DND-41 (cell line): ENCODE measurements around the gene XYLT1.
A peak's percentile ranks its signal among the peaks of the same experiment; 100 is the strongest.

Experiments
- ATAC-seq: fragments of 200-7000 bp; cut with Tn5 transposase; 3 replicates; pipeline ENCODE4 v1.9.1; 2021; ENCODE audit warnings: low read depth; ENCODE audit not compliant: insufficient read depth
- DNase-seq: peaks from one replicate; pipeline ENCODE4 v3.0.0-alpha.2; 2020
- H2AFZ ChIP-seq: 2 replicates; pipeline ENCODE4 v1.6.0; 2012; ENCODE audit warnings: low read depth, low read length
- H3K27ac ChIP-seq: 2 replicates; pipeline ENCODE4 v1.5.1; 2012; ENCODE audit warnings: low read length, inconsistent platforms
- H3K27me3 ChIP-seq: fragments of 200-600 bp; sonication (generic); 2 replicates; pipeline ENCODE4 v1.6.0; 2012; ENCODE audit warnings: low read length, mild to moderate bottlenecking, inconsistent platforms; ENCODE audit not compliant: insufficient read depth, poor library complexity
- H3K36me3 ChIP-seq: 2 replicates; pipeline ENCODE4 v1.5.1; 2012; ENCODE audit warnings: low read length, inconsistent platforms; ENCODE audit not compliant: insufficient read depth
- H3K4me1 ChIP-seq: 2 replicates; pipeline ENCODE4 v1.5.1; 2012; ENCODE audit warnings: mild to moderate bottlenecking, low read length; ENCODE audit not compliant: insufficient read depth
- H3K4me2 ChIP-seq: 2 replicates; pipeline ENCODE4 v1.6.0; 2012; ENCODE audit warnings: mild to moderate bottlenecking, moderate library complexity, low read length, inconsistent platforms; ENCODE audit not compliant: insufficient read depth
- H3K4me3 ChIP-seq, 2 experiments: fragments of 200-600 bp in 1 of 2; shearing (Covaris generic) in 1 of 2; 2 replicates each; pipeline ENCODE4 v1.5.1; 2012 to 2016; ENCODE audit warnings: inconsistent platforms in 2 of 2, low read length in 2 of 2, mild to moderate bottlenecking in 2 of 2, low read depth in 1 of 2, moderate library complexity in 1 of 2
- H3K79me2 ChIP-seq: 2 replicates; pipeline ENCODE4 v1.6.0; 2012; ENCODE audit warnings: low read length, inconsistent platforms; ENCODE audit not compliant: insufficient read depth
- H3K9ac ChIP-seq: 2 replicates; pipeline ENCODE4 v1.6.0; 2012; ENCODE audit warnings: low read depth, mild to moderate bottlenecking, inconsistent platforms, low read length, moderate library complexity
- H3K9me3 ChIP-seq: 2 replicates; pipeline ENCODE4 v1.5.1; 2012; ENCODE audit warnings: low read length, moderate library complexity, mild to moderate bottlenecking, inconsistent platforms; ENCODE audit not compliant: insufficient read depth, severe bottlenecking
- H4K20me1 ChIP-seq: 2 replicates; pipeline ENCODE4 v1.6.0; 2012; ENCODE audit warnings: low read length; ENCODE audit not compliant: insufficient read depth
- CTCF ChIP-seq: IDR thresholded peaks from 2 replicates; pipeline ENCODE4 v1.5.1; 2012; ENCODE audit warnings: borderline replicate concordance, low read length, moderate library complexity, mild to moderate bottlenecking; ENCODE audit not compliant: poor library complexity, severe bottlenecking; ENCODE audit errors: extremely low read depth
- EZH2 ChIP-seq: IDR thresholded peaks from 3 replicates; pipeline ENCODE4 v1.6.1; 2012; ENCODE audit warnings: borderline replicate concordance, low read depth, mild to moderate bottlenecking, moderate library complexity, low read length, inconsistent platforms; ENCODE audit not compliant: severe bottlenecking

The XYLT1 gene

GRCh38 chr16:17138801-17139200 is 332.0 kb downstream of the XYLT1 start:
- no peak for ATAC-seq
- Histone ChIP-seq H3K36me3 (no peaks in the 10 kb centered on the region), H3K4me2 (no peak overlapping the region), H3K27ac (no peak overlapping the region), H3K79me2 (no peaks in the 10 kb centered on the region), H3K9ac (no peak overlapping the region), H4K20me1 (peaks cover 2% of the 10 kb centered on the region; the same call in 1 of the 2 replicates), H3K27me3 (no peaks in the 10 kb centered on the region), H3K4me1 (no peaks in the 10 kb centered on the region), H3K4me3 (no peak overlapping the region), H2AFZ (no peak overlapping the region), H3K9me3 (no peaks in the 10 kb centered on the region)
- peak; percentile 21 for DNase-seq
- no peak for TF ChIP-seq EZH2
- no peak for TF ChIP-seq CTCF

- Histone ChIP-seq H3K9ac (no peak overlapping the region), H4K20me1 (peaks cover 2% of the 10 kb centered on the region; the same call in 1 of the 2 replicates), H3K79me2 (no peaks in the 10 kb centered on the region), H3K4me1 (no peaks in the 10 kb centered on the region), H3K4me3 (no peak overlapping the region), H2AFZ (no peak overlapping the region), H3K4me2 (no peak overlapping the region), H3K27ac (no peak overlapping the region), H3K27me3 (no peaks in the 10 kb centered on the region), H3K9me3 (no peaks in the 10 kb centered on the region), H3K36me3 (no peaks in the 10 kb centered on the region)
- TF ChIP-seq CTCF (no peak), EZH2 (no peak)
- ATAC-seq (no peak), DNase-seq (no peak)
Observed at GRCh38 chr16:17135439-17135838, 335.3 kb downstream of the XYLT1 start.

- Histone ChIP-seq H3K36me3 (no peaks in the 10 kb centered on the region), H4K20me1 (peaks cover 2% of the 10 kb centered on the region; the same call in 1 of the 2 replicates), H3K4me1 (no peaks in the 10 kb centered on the region), H3K4me3 (no peak overlapping the region), H3K79me2 (no peaks in the 10 kb centered on the region), H2AFZ (no peak overlapping the region), H3K4me2 (no peak overlapping the region), H3K9me3 (no peaks in the 10 kb centered on the region), H3K27ac (no peak overlapping the region), H3K27me3 (no peaks in the 10 kb centered on the region), H3K9ac (no peak overlapping the region)
- ATAC-seq: no peak
- TF ChIP-seq EZH2 (no peak), CTCF (no peak)
- no peak for DNase-seq
Observed at GRCh38 chr16:17134586-17134985, 336.2 kb downstream of the XYLT1 start.

GRCh38 chr16:17133851-17134250 is 336.9 kb downstream of the XYLT1 start:
- no peaks in the 10 kb centered on the region for H3K27me3 ChIP-seq
- no peak for ATAC-seq
- no peaks in the 10 kb centered on the region for H3K79me2 ChIP-seq
- no peak overlapping the region for H3K4me3 ChIP-seq
- H3K27ac ChIP-seq: no peak overlapping the region
- H3K4me2 ChIP-seq: no peak overlapping the region
- no peak for DNase-seq
- no peak overlapping the region for H2AFZ ChIP-seq
- H3K9ac ChIP-seq: no peak overlapping the region
- H3K36me3 ChIP-seq: no peaks in the 10 kb centered on the region
- H4K20me1 ChIP-seq: peaks cover 2% of the 10 kb centered on the region; the same call in 1 of the 2 replicates
- no peaks in the 10 kb centered on the region for H3K9me3 ChIP-seq
- TF ChIP-seq EZH2 (no peak), CTCF (no peak)
- H3K4me1 ChIP-seq: no peaks in the 10 kb centered on the region
